WTC11 (cell line): Measurements from ENCODE around the gene PGGHG. TPM values are rescaled to one million over a fixed set of nuclear protein-coding genes. Genes with fewer than 3 reads are reported as not detected.

Source experiments
- ATAC-seq: fragments of 200-7000 bp; cut with Tn5 transposase; 2 replicates; pipeline ENCODE4 v1.10.0; 2021; ENCODE audit warnings: mild to moderate bottlenecking, moderate library complexity
- CTCF ChIA-PET: fragments of 300-600 bp; sonication (Branson Sonifier 250); formaldehyde crosslinking; loops from one replicate; lab custom pipeline; 2021; ENCODE audit warnings: antibody characterized with exemption; lab: Charles Lee
- POLR2A ChIA-PET: fragments of 350-600 bp; sonication (Branson Sonifier 250); formaldehyde crosslinking; loops from one replicate; lab custom pipeline; 2021; ENCODE audit warnings: antibody characterized with exemption; lab: Charles Lee
- DNase-seq: peaks from one replicate; pipeline ENCODE4 v3.0.0; 2021; ENCODE audit warnings: low spot score
- H3K27ac Mint-ChIP-seq: 2 replicates; pipeline ENCODE4 v1.8.0; 2021; ENCODE audit warnings: mixed read lengths
- H3K27me3 Mint-ChIP-seq: 2 replicates; pipeline ENCODE4 v1.8.0; 2021; ENCODE audit warnings: low read depth, mild to moderate bottlenecking, moderate library complexity, mixed read lengths
- H3K36me3 Mint-ChIP-seq: 2 replicates; pipeline ENCODE4 v1.8.0; 2021; ENCODE audit warnings: mixed read lengths
- H3K4me1 Mint-ChIP-seq: 2 replicates; pipeline ENCODE4 v1.8.0; 2022; ENCODE audit warnings: mixed read lengths
- H3K4me3 Mint-ChIP-seq: 2 replicates; pipeline ENCODE4 v1.8.0; 2021; ENCODE audit warnings: mild to moderate bottlenecking, moderate library complexity, mixed read lengths
- H3K9me3 Mint-ChIP-seq: 2 replicates; pipeline ENCODE4 v1.8.0; 2021; ENCODE audit warnings: mixed read lengths
- CREM ChIP-seq: sonication (generic); formaldehyde crosslinking; IDR thresholded peaks from 2 replicates; pipeline ENCODE4 v1.8.1; 2022; ENCODE audit warnings: mild to moderate bottlenecking, missing genetic modification reagents, moderate library complexity
- ETV6 ChIP-seq: sonication (generic); formaldehyde crosslinking; IDR thresholded peaks from 2 replicates; pipeline ENCODE4 v1.8.1; 2022; ENCODE audit warnings: mild to moderate bottlenecking, missing genetic modification reagents
- GABPB1 ChIP-seq: sonication (generic); formaldehyde crosslinking; IDR thresholded peaks from 2 replicates; pipeline ENCODE4 v1.8.1; 2023; ENCODE audit warnings: mild to moderate bottlenecking, missing genetic modification reagents
- GRHL2 ChIP-seq: fragments of 250-450 bp; sonication (Bioruptor Pico); IDR thresholded peaks from 2 replicates; pipeline ENCODE4 v1.8.0; 2022; ENCODE audit warnings: mild to moderate bottlenecking, moderate library complexity; ENCODE audit not compliant: insufficient replicate concordance, severe bottlenecking
- HMGA2 ChIP-seq: fragments of 250-450 bp; sonication (Bioruptor Pico); IDR thresholded peaks from 2 replicates; pipeline ENCODE4 v1.4.0; 2021; ENCODE audit warnings: mild to moderate bottlenecking, moderate library complexity
- IRF2 ChIP-seq: sonication (generic); formaldehyde crosslinking; IDR thresholded peaks from 2 replicates; pipeline ENCODE4 v1.8.0; 2022; ENCODE audit warnings: low read depth, missing genetic modification reagents, borderline replicate concordance
- MXD4 ChIP-seq: fragments of 250-450 bp; sonication (Bioruptor Pico); IDR thresholded peaks from 2 replicates; pipeline ENCODE4 v1.8.0; 2021; ENCODE audit warnings: mild to moderate bottlenecking, moderate library complexity, borderline replicate concordance
- NFE2L1 ChIP-seq: sonication (generic); formaldehyde crosslinking; IDR thresholded peaks from 2 replicates; pipeline ENCODE4 v1.8.1; 2023; ENCODE audit warnings: missing genetic modification reagents
- NR1H2 ChIP-seq: sonication (generic); formaldehyde crosslinking; IDR thresholded peaks from 2 replicates; pipeline ENCODE4 v1.9.0; 2021; ENCODE audit warnings: mild to moderate bottlenecking, moderate library complexity, missing genetic modification reagents
- PRRX2 ChIP-seq: fragments of 250-450 bp; sonication (Bioruptor Pico); IDR thresholded peaks from 2 replicates; pipeline ENCODE4 v1.8.0; 2021; ENCODE audit warnings: mild to moderate bottlenecking
- SMAD4 ChIP-seq: sonication (generic); formaldehyde crosslinking; IDR thresholded peaks from 2 replicates; pipeline ENCODE4 v1.8.0; 2022; ENCODE audit warnings: mild to moderate bottlenecking, missing genetic modification reagents
- SP1 ChIP-seq: sonication (generic); formaldehyde crosslinking; conservative IDR thresholded peaks from 2 replicates; pipeline ENCODE4 v1.8.1; 2022; ENCODE audit warnings: missing genetic modification reagents
- ZNF121 ChIP-seq: sonication (generic); formaldehyde crosslinking; IDR thresholded peaks from 2 replicates; pipeline ENCODE4 v1.8.0; 2023; ENCODE audit warnings: missing genetic modification reagents
- ZNF423 ChIP-seq: fragments of 250-450 bp; sonication (Bioruptor Pico); IDR thresholded peaks from 2 replicates; pipeline ENCODE4 v2.1.2; 2022; ENCODE audit warnings: mild to moderate bottlenecking, moderate library complexity
- total RNA-seq: library from RNA; stranded (reverse); gene quantifications from 3 replicates; pipeline ENCODE4 v1.2.3, GENCODE V29; 2021
- TF ChIP-seq, protein P1 (sequence below): fragments of 250-450 bp; sonication (Bioruptor Pico); IDR thresholded peaks from 2 replicates; pipeline ENCODE4 v1.9.0; 2021; ENCODE audit warnings: moderate library complexity, mild to moderate bottlenecking, inconsistent platforms, borderline replicate concordance
- TF ChIP-seq, protein P2 (sequence below): sonication (generic); formaldehyde crosslinking; IDR thresholded peaks from 2 replicates; pipeline ENCODE4 v1.8.1; 2023; ENCODE audit warnings: mild to moderate bottlenecking, missing genetic modification reagents
- TF ChIP-seq, protein P3 (sequence below): sonication (generic); formaldehyde crosslinking; conservative IDR thresholded peaks from 2 replicates; pipeline ENCODE4 v1.8.1; 2023; ENCODE audit warnings: mild to moderate bottlenecking, low read depth, missing genetic modification reagents, moderate library complexity
- TF ChIP-seq, protein P4 (sequence below): sonication (generic); formaldehyde crosslinking; IDR thresholded peaks from 2 replicates; pipeline ENCODE4 v1.8.1; 2022; ENCODE audit warnings: low read depth, missing genetic modification reagents, borderline replicate concordance
- TF ChIP-seq, protein P5 (sequence below): sonication (generic); formaldehyde crosslinking; IDR thresholded peaks from 2 replicates; pipeline ENCODE4 v1.8.1; 2023; ENCODE audit warnings: mild to moderate bottlenecking, missing genetic modification reagents
- TF ChIP-seq, protein P6 (sequence below): sonication (generic); formaldehyde crosslinking; IDR thresholded peaks from 2 replicates; pipeline ENCODE4 v1.8.1; 2022; ENCODE audit warnings: mild to moderate bottlenecking, missing genetic modification reagents, moderate library complexity, borderline replicate concordance
- TF ChIP-seq, protein P7 (sequence below): sonication (generic); formaldehyde crosslinking; IDR thresholded peaks from 2 replicates; pipeline ENCODE4 v1.8.1; 2023; ENCODE audit warnings: mild to moderate bottlenecking, moderate library complexity, missing genetic modification reagents

PGGHG gene
- total RNA-seq, 1 experiment from 2014 or later: 74.9 TPM

DNA sequence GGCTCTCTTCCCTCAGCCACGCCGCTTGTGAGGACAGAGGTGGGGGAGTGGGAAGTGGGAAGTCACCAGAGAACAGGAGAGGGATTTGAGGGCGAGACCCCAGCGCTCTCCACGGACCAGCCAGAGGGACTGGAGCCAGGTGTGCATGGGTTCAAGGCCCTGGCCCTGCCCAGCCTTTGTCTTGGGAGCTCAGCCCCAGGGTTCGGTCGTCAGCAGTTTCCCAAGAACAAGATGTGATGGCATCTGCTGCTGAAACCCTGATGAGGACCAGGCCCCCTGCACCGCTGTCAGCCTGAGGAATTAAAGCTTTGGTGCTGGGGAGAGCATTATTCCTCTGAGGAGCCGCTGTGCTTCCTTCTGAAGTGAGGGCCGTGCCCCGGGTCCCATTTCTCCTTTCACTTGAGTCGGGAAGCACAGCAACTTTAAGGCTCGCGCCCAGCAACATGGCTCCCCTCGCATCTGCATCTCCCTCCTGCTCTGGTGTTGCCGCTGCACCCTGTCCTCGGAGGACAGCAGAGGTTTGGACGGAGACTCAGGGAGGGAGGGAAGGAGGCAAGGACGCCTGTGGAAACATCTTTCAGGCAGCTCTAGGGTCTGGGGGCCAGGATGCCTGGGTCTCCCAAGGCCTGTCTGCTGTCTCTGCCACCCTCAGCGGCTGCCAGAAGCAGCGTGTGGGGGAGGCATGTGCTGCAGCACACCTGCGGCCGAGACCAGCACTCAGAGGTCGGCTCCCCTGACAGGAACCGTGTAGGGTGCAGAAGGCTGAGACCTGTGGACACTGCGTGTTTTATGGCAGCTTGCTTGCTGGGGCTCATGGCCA lies 6.6 kb downstream of the PGGHG start (continued):
- TF ChIP-seq, protein P1, sequence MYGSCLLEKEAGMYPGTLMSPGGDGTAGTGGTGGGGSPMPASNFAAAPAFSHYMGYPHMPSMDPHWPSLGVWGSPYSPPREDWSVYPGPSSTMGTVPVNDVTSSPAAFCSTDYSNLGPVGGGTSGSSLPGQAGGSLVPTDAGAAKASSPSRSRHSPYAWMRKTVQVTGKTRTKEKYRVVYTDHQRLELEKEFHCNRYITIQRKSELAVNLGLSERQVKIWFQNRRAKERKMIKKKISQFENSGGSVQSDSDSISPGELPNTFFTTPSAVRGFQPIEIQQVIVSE (CRISPR knock-in tag): no peak
- TF ChIP-seq, protein P2, sequence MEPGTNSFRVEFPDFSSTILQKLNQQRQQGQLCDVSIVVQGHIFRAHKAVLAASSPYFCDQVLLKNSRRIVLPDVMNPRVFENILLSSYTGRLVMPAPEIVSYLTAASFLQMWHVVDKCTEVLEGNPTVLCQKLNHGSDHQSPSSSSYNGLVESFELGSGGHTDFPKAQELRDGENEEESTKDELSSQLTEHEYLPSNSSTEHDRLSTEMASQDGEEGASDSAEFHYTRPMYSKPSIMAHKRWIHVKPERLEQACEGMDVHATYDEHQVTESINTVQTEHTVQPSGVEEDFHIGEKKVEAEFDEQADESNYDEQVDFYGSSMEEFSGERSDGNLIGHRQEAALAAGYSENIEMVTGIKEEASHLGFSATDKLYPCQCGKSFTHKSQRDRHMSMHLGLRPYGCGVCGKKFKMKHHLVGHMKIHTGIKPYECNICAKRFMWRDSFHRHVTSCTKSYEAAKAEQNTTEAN (CRISPR knock-in tag): no peak
- TF ChIP-seq SP1 (CRISPR knock-in tag) (no peak), NR1H2 (CRISPR knock-in tag) (no peak), HMGA2 (no peak), ETV6 (CRISPR knock-in tag) (no peak), GRHL2 (no peak), ZNF121 (CRISPR knock-in tag) (no peak)

DNA sequence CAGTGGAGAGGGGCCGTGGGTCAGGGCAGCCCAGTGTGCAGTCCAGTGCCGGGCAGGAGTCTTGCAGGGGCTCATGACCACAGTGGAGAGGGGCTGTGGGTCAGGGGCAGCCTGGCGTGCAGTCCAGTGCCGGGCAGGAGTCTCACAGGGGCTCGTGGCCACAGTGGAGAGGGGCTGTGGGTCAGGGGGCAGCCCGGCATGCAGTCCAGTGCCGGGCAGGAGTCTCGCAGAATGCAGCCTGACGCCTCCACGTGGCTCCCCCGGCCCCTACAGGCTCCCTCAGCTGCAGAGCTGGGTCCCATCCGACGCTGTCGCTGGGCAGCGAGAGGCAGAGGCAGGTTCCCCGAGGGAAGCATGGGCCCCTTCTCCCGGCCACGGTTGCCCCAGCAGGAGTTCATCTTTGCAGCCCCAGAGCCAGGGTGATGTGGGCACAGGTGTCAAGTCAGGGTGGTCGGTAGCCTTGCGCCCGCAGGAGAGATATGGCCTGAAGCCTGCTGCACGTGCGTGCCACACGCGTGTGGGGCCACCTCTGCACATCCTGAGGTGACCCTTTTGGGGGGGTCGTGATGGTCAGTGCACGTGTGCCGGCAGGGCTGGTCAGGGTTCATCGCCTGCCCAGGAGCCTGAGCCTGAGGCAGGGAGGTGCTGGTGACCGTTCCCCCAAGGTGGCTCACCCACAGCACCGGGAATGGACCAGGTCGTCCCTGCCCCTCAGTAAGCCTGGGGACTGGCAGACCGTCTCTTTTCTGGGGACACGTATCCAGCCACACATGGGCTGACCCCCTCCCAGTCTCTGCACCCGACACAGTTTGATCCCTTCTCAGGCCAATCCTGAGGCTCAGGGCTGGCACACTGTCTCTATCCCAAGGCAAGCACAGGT lies 7.5 kb downstream of the PGGHG start:
- no peak overlapping the region for H3K27ac Mint-ChIP-seq
- peaks cover 27% of the 10 kb centered on the region for H3K4me1 Mint-ChIP-seq
- peaks cover 12% of the 10 kb centered on the region; the same call in 1 of the 2 replicates for H3K36me3 Mint-ChIP-seq
- H3K9me3 Mint-ChIP-seq: no peaks in the 10 kb centered on the region
- DNase-seq (peak; percentile 20), ATAC-seq (no peak)
- H3K4me3 Mint-ChIP-seq: no peak overlapping the region
- ChIA-PET CTCF (interaction anchor here (2.2 to 3.6 kb wide), 2 partner anchors 9 to 46 kb away, joined by 6 to 15 read pairs; no protein-coding TSS in a partner anchor), POLR2A (no interaction called here)
- H3K27me3 Mint-ChIP-seq: no peaks in the 10 kb centered on the region
- TF ChIP-seq SMAD4 (no peak), ZNF423 (CRISPR knock-in tag) (no peak), PRRX2 (CRISPR knock-in tag) (no peak), GABPB1 (CRISPR knock-in tag) (no peak), NFE2L1 (CRISPR knock-in tag) (no peak), MXD4 (CRISPR knock-in tag) (no peak), IRF2 (CRISPR knock-in tag) (no peak), CREM (CRISPR knock-in tag) (no peak), ZNF121 (CRISPR knock-in tag) (no peak)
- TF ChIP-seq, protein P3, sequence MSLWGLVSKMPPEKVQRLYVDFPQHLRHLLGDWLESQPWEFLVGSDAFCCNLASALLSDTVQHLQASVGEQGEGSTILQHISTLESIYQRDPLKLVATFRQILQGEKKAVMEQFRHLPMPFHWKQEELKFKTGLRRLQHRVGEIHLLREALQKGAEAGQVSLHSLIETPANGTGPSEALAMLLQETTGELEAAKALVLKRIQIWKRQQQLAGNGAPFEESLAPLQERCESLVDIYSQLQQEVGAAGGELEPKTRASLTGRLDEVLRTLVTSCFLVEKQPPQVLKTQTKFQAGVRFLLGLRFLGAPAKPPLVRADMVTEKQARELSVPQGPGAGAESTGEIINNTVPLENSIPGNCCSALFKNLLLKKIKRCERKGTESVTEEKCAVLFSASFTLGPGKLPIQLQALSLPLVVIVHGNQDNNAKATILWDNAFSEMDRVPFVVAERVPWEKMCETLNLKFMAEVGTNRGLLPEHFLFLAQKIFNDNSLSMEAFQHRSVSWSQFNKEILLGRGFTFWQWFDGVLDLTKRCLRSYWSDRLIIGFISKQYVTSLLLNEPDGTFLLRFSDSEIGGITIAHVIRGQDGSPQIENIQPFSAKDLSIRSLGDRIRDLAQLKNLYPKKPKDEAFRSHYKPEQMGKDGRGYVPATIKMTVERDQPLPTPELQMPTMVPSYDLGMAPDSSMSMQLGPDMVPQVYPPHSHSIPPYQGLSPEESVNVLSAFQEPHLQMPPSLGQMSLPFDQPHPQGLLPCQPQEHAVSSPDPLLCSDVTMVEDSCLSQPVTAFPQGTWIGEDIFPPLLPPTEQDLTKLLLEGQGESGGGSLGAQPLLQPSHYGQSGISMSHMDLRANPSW (CRISPR knock-in tag): no peak
- TF ChIP-seq, protein P4, sequence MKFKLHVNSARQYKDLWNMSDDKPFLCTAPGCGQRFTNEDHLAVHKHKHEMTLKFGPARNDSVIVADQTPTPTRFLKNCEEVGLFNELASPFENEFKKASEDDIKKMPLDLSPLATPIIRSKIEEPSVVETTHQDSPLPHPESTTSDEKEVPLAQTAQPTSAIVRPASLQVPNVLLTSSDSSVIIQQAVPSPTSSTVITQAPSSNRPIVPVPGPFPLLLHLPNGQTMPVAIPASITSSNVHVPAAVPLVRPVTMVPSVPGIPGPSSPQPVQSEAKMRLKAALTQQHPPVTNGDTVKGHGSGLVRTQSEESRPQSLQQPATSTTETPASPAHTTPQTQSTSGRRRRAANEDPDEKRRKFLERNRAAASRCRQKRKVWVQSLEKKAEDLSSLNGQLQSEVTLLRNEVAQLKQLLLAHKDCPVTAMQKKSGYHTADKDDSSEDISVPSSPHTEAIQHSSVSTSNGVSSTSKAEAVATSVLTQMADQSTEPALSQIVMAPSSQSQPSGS (CRISPR knock-in tag): no peak
- TF ChIP-seq, protein P5, sequence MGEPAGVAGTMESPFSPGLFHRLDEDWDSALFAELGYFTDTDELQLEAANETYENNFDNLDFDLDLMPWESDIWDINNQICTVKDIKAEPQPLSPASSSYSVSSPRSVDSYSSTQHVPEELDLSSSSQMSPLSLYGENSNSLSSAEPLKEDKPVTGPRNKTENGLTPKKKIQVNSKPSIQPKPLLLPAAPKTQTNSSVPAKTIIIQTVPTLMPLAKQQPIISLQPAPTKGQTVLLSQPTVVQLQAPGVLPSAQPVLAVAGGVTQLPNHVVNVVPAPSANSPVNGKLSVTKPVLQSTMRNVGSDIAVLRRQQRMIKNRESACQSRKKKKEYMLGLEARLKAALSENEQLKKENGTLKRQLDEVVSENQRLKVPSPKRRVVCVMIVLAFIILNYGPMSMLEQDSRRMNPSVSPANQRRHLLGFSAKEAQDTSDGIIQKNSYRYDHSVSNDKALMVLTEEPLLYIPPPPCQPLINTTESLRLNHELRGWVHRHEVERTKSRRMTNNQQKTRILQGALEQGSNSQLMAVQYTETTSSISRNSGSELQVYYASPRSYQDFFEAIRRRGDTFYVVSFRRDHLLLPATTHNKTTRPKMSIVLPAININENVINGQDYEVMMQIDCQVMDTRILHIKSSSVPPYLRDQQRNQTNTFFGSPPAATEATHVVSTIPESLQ (CRISPR knock-in tag): no peak
- TF ChIP-seq, protein P6, sequence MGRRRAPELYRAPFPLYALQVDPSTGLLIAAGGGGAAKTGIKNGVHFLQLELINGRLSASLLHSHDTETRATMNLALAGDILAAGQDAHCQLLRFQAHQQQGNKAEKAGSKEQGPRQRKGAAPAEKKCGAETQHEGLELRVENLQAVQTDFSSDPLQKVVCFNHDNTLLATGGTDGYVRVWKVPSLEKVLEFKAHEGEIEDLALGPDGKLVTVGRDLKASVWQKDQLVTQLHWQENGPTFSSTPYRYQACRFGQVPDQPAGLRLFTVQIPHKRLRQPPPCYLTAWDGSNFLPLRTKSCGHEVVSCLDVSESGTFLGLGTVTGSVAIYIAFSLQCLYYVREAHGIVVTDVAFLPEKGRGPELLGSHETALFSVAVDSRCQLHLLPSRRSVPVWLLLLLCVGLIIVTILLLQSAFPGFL (CRISPR knock-in tag): no peak
- TF ChIP-seq, protein P7, sequence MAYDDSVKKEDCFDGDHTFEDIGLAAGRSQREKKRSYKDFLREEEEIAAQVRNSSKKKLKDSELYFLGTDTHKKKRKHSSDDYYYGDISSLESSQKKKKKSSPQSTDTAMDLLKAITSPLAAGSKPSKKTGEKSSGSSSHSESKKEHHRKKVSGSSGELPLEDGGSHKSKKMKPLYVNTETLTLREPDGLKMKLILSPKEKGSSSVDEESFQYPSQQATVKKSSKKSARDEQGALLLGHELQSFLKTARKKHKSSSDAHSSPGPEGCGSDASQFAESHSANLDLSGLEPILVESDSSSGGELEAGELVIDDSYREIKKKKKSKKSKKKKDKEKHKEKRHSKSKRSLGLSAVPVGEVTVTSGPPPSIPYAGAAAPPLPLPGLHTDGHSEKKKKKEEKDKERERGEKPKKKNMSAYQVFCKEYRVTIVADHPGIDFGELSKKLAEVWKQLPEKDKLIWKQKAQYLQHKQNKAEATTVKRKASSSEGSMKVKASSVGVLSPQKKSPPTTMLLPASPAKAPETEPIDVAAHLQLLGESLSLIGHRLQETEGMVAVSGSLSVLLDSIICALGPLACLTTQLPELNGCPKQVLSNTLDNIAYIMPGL (CRISPR knock-in tag): no peak
